GM19468 (cell line): ENCODE measurements around the gene TOMM70.
"Not testable (repeated sequence)": the region's sequence is repeated elsewhere in the genome, so short reads cannot be mapped to it uniquely, and the experiment has no call there.

Source experiments
- ATAC-seq: cut with Tn5 transposase; IDR thresholded peaks from one replicate; pipeline ENCODE4 v1.9.1; 2021; ENCODE audit warnings: mild to moderate bottlenecking, moderate library complexity, moderate number of reproducible peaks; ENCODE audit not compliant: unreplicated experiment; ENCODE audit errors: extremely low read depth

Gene TOMM70

GRCh38 chr3:100370756-100371155 is 30.1 kb downstream of the TOMM70 start:
- ATAC-seq = no peak

DNA sequence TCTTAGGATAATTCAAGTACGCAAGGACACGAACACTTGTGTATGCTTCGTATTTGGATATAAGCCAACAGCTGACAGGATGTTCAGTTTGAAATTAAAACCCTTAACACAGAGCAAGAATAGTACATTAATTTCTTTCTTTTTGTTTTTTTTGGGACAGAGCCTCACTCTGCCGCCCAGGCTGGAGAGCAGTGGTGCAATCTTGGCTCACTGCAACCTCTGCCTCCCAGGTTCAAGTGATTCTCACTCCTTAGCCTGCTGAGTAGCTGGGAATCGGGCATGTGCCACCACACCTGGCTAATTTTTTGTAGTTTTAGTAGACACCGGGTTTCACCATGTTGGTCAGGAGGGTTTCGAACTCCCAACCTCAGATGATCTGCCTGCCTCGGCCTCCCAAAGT is 32.4 kb downstream of the TOMM70 start:
- ATAC-seq = no peak

- ATAC-seq = no peak
Observed at GRCh38 chr3:100366424-100366823, 34.5 kb downstream of the TOMM70 start.

GRCh38 chr3:100364421-100364820 is 36.5 kb downstream of the TOMM70 start:
- ATAC-seq = no peak

DNA sequence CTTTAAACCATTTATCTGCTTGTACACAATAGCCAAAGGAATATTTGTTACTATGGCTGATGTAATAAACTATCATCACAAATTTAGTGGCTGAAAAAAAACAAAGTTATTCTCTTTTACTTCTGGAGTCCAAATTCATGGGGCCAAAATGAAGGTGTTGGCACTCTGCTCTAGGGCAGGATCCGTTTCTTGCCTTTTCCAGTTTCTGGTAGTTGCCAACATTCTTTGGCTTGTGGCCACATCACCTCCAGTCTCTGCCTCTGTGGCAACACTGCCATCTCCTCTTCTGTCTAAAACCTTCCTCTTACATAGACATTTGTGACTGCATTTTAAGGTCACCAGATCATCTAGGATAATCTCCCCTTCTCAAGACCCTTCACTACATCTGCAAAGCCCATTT is 39.0 kb downstream of the TOMM70 start:
- ATAC-seq = no peak

- ATAC-seq = no peak
Observed at GRCh38 chr3:100360757-100361496, 40.0 kb downstream of the TOMM70 start.

- ATAC-seq = no peak
Observed at GRCh38 chr3:100359035-100359434, 41.9 kb downstream of the TOMM70 start.

DNA sequence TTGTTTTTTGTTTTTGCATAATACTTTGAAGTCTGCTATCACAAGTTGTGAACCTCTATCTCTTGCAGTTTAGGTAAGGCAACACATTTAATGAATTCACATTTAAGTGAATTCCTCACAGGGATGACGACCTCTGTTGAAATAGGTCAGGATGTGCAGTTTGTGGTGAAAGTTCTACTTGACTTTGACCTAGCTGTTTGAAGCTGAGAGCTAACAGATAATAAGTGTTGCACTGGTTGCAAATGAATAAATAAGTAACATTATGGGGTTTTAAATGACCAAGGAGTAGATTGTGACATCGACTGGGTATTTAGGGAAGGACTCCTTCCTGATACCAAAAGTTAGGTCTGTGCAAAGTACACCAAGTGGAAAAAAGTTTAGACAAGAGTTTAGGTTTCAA is 42.5 kb downstream of the TOMM70 start:
- ATAC-seq = no peak

- no peak for ATAC-seq
Observed at GRCh38 chr3:100354850-100355249, 46.0 kb downstream of the TOMM70 start.

- ATAC-seq = no peak
Observed at GRCh38 chr3:100352296-100353231, 48.3 kb downstream of the TOMM70 start.

DNA sequence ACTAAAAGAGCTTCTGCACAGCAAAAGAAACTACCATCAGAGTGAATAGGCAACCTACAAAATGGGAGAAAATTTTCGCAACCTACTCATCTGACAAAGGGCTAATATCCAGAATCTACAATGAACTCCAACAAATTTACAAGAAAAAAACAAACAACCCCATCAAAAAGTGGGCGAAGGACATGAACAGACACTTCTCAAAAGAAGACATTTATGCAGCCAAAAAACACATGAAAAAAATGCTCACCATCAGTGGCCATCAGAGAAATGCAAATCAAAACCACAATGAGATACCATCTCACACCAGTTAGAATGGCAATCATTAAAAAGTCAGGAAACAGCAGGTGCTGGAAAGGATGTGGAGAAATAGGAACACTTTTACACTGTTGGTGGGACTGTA is 49.1 kb downstream of the TOMM70 start:
- ATAC-seq = not testable (repeated sequence)

DNA sequence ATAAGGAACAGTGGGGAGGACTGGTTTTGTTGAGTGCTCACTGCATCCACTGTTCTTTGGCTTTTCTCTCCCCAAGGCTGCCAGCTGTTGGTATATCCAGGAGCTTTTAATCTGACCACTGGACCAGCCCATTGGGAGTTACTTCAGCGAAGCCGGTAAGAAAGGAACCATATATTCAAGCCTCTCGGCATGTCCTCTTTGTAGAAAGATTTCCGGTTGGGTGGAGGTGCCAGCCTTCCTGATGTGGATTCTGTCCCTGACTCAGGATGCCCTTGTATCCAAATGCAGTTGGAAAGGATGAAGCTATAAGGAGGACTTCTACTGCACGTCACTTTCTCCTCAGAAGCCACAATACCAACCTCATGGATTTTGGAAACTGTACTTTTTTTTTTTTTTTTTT is 52.2 kb downstream of the TOMM70 start:
- no peak for ATAC-seq

- ATAC-seq = no peak
Observed at GRCh38 chr3:100340527-100340926, 60.4 kb downstream of the TOMM70 start.

- ATAC-seq = no peak
Observed at GRCh38 chr3:100339786-100340185, 61.1 kb downstream of the TOMM70 start.

GRCh38 chr3:100338911-100339310 is 62.0 kb downstream of the TOMM70 start:
- ATAC-seq = no peak

DNA sequence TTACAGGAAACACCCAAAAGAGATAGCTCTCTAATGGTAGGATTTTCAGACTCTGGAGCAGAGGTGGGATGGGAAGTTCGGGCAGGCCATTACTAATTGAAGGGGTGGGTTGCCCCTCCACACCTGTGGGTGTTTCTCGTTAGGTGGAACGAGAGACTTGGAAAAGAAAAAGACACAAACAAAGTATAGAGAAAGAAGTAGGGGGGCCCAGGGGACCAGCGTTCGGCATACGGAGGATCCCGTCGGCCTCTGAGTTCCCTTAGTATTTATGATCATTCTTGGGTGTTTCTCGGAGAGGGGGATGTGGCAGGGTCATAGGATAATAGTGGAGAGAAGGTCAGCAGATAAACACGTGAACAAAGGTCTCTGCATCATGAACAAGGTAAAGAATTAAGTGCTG is 64.7 kb downstream of the TOMM70 start:
- not testable (repeated sequence) for ATAC-seq

GRCh38 chr3:100335434-100335833 is 65.5 kb downstream of the TOMM70 start:
- no peak for ATAC-seq

DNA sequence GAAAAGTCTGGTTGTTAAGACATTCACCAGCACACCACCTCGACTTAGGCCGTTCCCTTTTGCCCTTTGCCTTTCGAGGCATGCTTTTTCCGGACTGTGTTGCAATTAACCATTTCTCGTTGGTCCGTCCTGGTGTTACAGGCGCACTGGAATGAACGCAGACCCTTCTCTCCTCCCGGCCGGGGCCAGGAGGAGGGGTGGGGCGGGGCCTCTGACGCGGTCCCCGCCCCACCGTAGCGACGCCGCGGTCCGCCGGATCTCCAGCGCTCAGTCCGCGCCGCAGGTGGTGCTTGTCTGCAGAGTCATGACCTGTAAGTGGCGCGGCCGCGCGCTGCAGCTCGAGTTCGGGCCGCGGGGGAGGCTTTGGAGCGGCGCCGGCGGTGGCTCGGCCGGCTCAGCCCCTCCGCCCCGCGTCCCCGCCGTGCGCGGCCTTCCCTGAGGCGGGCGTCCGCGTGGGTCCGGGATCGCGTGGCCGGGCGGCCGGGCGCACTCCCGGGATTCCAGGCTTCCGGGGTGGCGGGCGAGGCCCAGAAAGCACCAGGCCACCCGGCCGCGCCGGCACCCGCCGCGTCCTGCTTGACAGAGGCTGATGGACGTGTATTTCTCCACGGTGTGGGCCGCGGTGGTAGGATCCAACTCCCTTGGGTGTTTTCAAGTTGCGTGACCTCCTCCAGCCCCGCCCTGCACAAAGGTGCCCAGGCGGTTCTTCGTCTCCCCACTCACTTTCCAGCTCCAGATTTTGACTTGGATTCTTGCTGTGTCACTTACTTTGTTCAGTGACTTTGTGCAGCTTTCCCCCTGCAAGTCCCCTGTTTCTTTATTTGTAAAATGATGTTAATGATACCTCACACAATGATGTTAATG is 66.2 kb downstream of the TOMM70 start, which contains the start of gene NIT2:
NIT2 (plus strand) TSS at position 270 of the 864 bp plus-strand sequence; CDS start at position 305, 35 bp downstream.
- ATAC-seq = peak; percentile 95

DNA sequence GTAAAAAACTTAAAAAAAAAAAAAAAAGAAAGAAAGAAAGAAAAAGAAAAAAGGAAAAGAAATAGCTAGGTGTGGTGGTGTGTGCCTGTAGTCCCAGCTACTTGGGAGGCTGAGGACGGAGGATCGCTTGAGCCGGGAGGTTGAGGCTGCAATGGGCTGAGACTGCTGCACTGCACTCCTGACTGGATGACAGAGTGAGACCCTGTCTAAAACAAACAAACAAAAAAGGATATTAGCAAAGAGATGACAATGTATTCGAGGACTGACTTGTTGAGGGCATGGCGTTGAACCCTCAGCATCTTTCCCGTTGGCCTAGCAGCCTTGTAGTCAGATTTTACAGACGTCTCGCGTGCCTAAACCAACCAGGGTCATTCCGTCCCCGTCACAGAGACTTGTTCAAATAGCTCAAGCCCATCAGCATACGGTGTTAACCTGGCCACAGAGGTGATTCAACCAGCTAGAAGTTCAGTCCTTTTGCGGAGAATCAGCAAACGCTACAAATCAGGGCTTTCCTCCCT is 66.9 kb downstream of the TOMM70 start:
- no peak for ATAC-seq

DNA sequence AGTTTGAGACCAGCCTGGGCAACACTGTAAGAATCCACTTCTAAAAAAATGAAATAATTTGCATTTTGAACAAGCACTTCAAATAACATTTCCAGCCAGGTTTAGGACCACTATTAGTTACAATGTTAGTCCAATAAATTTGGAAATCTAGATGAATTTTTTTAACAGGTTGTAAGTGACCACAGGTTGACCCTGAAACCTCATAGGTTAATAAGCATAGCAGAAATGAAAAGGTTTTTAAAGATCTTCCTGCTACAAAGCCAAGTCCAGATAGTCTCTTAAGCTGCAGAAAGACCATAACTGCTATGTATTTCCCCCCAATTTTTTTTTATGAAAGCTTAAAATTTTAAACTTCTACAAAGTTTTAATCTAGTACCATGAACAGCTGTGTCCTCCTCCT is 67.8 kb downstream of the TOMM70 start:
- ATAC-seq = no peak
